Stimulated activated CD8-positive, alpha-beta memory T cell treated with anti-CD3 and anti-CD28 coated beads, Interleukin-7, amount 100 ng/mL, for 24 hours (primary cell): ENCODE results near the gene CLCA1.

Source experiments
- DNase-seq: peaks from one replicate; pipeline ENCODE4 v3.0.0-alpha.2; 2020; ENCODE audit warnings: low read depth

Gene CLCA1

DNA sequence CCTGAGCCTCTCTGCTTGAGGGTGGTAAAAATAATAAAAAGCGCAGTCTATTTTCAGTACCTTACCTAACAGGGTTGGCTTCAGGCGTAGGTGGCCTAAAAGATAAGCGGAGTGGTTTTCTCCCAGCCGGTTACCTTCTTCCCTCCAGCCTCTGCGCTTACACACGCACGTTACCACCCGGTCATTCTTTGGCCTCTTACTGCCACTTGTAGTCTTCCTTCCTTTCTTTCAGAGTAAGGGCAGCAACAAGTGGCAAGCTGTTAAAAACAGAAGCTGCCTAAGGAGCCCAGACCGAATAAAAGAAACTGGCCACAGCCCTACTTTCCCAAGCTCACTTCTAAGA is 35.4 kb downstream of the CLCA1 start:
- DNase-seq = no peak

DNA sequence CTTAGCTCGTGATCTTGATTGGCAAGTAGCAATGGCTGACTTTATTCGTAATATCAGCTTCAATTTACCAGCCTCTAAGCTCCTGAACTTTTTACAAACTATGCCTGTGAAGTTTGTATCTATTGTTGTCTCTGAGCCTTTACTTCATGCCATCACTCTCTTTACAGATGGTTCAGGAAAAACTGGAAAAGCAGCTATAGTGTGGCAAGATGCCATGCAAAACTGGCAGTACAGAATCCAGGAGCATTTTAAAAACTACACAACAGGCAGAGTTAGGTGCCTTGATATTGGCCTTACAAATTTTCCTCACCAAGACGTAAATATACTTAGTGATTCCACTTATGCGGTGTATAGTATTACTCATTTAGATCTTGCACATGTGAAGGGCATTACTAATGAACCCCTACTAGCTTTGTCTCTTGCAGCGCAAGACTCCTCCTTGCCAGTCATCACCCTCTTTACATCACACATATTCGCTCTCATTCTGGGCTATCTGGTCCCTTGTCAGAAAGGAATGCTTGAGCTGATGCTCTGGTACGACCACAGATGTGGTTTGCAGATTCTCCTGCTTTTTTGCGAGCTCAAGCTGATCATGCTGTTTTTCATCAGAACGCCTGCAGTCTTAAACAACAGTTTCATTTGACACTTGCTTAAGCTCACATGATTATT is 36.3 kb downstream of the CLCA1 start:
- no peak for DNase-seq

DNA sequence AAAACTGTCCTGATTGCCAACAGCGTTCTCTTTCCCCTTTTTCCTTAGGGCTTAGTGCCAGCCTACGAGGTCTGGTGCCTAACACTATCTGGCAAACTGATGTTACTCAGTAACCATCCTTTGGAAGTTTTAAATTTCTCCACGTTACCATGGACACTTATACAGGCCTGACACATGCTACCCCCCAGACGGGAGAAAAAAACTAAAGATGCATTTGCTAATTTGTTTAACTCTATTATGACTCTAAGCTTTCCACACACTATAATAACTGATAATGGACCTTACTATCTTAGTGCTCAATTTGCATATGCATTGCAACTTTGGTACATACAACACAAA is 36.8 kb downstream of the CLCA1 start:
- DNase-seq = no peak

GRCh38 chr1:86507935-86508582 is 39.3 kb downstream of the CLCA1 start:
- no peak for DNase-seq

DNA sequence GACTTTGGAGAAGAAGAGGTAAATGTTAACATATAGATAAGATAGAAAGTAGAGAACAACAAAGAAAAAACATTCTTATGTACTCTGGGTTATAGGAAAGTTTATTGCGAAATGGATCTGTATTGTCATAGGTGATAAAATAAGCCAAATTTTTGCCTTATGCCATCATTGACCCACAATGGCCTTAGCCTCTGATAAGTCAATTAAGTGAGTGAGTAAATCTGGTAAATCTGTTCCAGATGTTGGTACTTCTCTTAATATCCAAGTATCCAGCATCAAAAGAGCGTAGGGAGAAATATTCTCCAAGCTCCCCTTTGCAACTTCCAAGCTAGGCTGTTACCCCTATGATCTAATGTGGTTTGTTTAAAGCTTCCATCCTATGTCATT is 39.8 kb downstream of the CLCA1 start:
- no peak for DNase-seq

DNA sequence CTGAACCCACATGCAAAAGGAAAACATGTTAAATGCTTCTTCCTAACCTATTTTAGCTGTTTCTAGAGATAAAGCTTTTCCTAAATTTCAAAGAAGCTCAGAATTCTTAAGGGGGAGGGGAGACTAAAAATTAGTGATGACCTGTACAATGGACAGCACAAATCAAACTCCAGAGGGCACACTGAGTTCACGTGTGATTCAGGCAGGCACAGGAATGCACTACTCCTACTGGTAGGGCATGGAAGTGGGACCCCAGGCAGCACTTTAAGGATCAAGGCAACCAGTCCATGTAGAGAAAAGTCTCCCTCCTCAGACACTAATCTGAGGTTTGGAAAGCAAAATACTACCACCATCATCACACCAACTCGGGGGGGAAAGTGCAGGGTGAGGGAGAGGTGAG is 46.9 kb downstream of the CLCA1 start:
- DNase-seq = no peak

DNA sequence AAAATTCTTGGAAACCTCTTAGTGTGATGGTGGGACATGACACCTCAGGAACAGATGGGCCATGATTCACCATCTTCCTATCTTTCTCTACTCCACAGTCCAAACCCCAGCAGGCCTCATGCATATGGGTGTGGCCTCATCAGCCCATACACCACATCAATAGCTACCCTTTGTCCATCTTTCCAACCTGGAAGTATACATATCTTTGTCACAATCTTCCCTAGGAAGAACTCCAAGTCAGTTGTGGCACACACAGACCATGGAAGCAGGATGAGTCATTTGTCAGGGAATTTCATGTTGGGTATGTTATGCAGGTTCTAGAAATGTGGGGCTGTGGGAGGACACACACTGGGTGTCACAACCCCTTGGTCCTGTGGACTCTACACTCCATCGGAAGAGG is 47.6 kb downstream of the CLCA1 start:
- DNase-seq = no peak

GRCh38 chr1:86517336-86517735 is 48.6 kb downstream of the CLCA1 start:
- no peak for DNase-seq

- no peak for DNase-seq
Measured at GRCh38 chr1:86520789-86521521, 52.2 kb downstream of the CLCA1 start.

DNA sequence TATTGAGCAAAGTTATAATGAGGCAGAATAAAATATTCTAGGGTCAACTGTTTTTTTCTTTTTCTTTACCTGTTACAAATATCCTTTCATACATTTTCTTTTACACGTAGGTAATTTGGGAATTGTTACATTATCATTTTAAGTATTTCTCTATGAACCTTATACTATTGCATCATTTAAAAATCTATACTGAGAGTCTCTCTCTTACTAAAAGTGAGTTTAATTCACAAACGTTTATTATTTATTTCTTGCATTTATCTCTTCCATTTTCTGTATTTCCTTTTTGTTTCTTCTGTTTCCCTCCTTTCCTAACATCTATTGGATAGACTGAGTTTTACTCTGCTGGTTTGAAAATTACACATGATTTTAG is 52.8 kb downstream of the CLCA1 start:
- no peak for DNase-seq

GRCh38 chr1:86522240-86522639 is 53.5 kb downstream of the CLCA1 start:
- DNase-seq = no peak

DNA sequence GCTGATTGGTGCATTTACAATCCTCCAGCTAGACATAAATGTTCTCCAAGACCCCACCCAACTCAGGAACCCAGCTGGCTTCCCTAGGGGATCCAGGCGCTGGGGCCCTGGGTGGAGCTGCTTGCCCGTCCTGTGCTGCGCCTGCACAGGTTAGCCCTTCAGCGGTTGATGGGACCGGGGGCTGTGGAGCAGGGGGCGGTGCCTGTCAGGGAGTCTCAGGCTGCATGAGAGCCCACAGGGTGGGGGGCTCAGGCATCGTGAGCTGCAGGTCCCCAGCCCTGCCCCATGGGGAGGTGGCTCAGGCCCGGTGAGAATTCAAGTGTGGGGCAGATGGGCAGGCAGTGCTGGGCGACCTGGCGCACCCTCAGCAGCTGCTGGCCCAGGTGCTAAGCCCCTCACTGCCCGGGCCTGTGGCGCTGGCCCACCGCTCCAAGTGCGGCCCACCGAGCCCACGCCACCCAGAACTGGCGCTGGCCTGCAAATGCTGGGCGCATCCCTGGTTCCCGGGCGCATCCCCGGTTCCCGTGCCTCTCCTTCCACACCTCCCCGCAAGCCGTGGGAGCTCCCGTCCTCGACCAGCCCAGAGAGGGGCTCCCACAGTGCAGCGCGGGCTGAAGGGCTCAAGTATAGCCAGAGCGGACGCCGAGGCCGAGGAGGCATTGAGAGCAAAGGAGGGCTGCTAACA is 55.1 kb downstream of the CLCA1 start:
- DNase-seq = no peak

DNA sequence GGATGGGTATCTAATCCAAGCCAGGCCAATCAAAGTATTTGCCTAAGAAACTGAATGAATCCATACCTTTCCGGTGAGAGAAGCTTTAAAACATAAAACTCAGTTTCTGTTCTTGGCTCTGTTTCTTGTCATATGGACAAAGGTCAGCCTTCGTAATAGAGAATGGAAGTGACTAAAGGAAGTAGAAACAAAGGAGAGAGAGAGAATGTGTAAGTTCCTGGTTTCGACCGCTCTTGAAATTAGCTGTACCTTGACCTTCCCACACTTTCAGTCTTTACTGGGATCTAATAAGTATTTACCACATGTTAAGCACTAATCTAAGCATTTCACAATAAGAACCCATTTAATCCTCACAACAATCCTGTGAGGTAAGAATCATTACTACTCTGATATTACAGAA is 58.6 kb downstream of the CLCA1 start:
- DNase-seq = no peak

GRCh38 chr1:86530211-86530845 is 61.6 kb downstream of the CLCA1 start:
- no peak for DNase-seq

DNA sequence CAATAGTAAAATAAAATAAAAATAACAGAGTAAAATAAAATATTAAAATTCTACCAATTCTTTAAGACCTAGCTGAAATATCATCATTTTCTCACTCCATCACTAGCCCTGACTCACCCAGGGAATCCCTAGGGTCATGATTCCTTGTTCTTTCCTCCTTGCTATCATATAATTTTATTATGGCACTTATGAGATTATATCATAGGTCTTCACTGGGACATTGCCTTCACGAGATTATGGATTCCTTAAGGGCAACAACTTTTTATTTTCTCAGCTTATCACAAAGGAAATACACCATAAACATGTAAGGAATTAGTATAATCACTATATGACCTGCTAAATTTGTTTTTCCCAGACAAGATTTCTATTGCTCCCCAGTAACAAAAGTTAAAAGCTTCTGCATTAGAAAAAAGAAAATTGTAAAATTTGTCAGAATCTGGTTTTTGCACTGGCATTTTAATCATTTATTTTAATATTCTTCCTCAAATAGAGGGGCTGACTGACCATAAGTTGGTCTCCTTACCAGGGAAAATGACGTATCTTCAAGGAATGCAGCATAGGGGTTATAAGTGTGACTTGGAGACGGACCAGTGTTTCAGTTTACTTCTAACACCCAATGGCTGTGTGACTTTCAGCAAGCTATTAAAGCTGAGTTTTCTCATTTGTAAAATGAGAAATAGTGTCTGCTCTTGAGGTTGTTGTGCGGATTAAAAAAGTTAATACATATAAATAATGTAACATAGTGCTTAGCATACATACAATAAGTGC is 69.4 kb downstream of the CLCA1 start:
- no peak for DNase-seq

DNA sequence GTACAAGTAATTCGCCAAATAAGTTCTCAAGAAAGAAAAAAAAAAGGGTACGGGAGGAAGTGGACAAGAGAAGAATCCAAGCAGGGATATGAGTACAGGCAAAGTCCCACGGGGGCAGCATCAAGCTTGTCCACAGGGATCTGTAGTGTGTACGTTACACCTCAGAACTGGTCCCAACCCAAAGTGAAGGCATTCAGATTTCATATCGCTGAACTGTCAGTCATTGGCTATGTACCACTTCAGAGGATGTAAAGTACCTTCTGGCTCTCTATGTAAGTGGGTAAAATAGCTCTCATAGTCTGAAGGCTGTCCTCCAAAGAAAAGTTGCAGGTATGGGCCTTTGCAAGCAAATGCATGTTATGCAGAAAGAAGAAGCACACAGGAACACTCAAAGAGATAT is 70.0 kb downstream of the CLCA1 start:
- no peak for DNase-seq

DNA sequence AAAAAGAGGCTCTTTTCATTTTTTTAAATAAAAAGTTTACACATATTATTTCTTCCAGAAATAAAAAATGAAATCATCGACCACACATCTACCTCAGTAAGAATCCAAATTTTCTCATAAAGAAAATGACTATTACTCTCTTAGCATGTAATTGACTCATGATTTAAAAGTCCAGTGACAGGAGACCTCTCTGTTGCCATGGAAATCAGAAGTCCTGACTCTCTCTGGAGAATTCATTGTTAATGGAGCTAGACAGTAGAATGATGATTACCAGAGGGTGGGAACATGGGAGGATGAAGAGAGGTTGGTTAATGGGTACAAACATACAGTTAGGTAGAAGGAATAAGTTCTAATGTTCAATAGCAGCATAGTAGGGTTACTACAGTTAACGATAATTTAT is 73.1 kb downstream of the CLCA1 start:
- DNase-seq = no peak

- DNase-seq = no peak
Measured at GRCh38 chr1:86542631-86543030, 73.9 kb downstream of the CLCA1 start.

- DNase-seq = no peak
Measured at GRCh38 chr1:86546787-86547221, 78.1 kb downstream of the CLCA1 start, which contains the start of gene CLCA4. Gene CLCA4 (plus strand): TSS chr1:86547078. CDS start chr1:86547120, 42 bp downstream.

DNA sequence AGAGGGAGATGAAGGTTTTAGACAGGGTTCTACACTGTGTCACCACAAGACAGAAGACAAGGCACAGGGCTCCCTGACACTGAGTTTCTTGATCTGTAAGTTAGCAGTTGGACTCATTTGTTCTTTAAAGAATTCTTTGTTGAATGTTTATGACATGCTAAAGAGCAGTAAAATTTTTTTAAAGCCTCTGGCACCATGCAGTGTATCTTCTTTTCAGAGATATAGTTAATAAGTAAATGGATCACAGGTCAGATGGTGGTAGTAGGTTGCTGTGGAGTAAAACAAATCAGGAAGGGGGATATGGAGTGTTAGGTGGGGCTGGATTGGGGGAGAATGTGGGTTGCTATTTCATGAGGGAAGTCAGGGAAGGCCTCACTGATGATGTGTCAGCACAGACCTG is 80.1 kb downstream of the CLCA1 start:
- no peak for DNase-seq
